Sigmoid colon (tissue), 4 donors: Measurements from ENCODE around the gene ADAM33.

Experiments used
- CTCF ChIP-seq, 4 experiments: fragments of 450-650 bp in 3 of 4; fragments of 200-600 bp in 1 of 4; IDR thresholded peaks; one replicate each; pipeline ENCODE4 v1.5.1; 2016 to 2019; ENCODE audit warnings: antibody characterized with exemption in 4 of 4, mild to moderate bottlenecking in 3 of 4, moderate library complexity in 2 of 4
- POLR2A ChIP-seq, 2 donors: fragments of 450-650 bp; IDR thresholded peaks; one replicate each; pipeline ENCODE4 v1.6.1; 2016; ENCODE audit warnings: antibody characterized with exemption in 2 of 2, mild to moderate bottlenecking in 2 of 2, moderate library complexity in 2 of 2
- POLR2AphosphoS5 ChIP-seq, 4 donors: sonication (generic); formaldehyde crosslinking; IDR thresholded peaks; one replicate each; pipeline ENCODE4 v1.6.1; 2017; ENCODE audit warnings: antibody characterized with exemption in 4 of 4

GRCh38 chr20:3691897-3692296 lies 10.1 kb upstream of the ADAM33 start:
- no peak for TF ChIP-seq CTCF (IDR thresholded peaks at IDR 0.05)
- no peak for TF ChIP-seq POLR2AphosphoS5 (IDR thresholded peaks at IDR 0.05)
- TF ChIP-seq POLR2A (IDR thresholded peaks at IDR 0.05) = no peak
